Caco-2 (cell line): ENCODE results near the gene RPUSD1. TPM values are rescaled to one million over a fixed set of nuclear protein-coding genes. Genes with fewer than 3 reads are reported as not detected.

ENCODE experiments used
- BruUV-seq: library from RNA; stranded (reverse); fragments of 400-500 nt; replicated peaks from 2 replicates; lab custom pipeline; 2021; lab: Mats Ljungman, UMichigan
- CTCF ChIA-PET: fragments of 300-600 bp; sonication (Branson Sonifier 250); formaldehyde crosslinking; loops from one replicate; lab custom pipeline; 2022; ENCODE audit warnings: antibody characterized with exemption; lab: Charles Lee
- POLR2A ChIA-PET: fragments of 300-600 bp; sonication (Branson Sonifier 250); formaldehyde crosslinking; loops from one replicate; lab custom pipeline; 2022; ENCODE audit warnings: antibody characterized with exemption; lab: Charles Lee
- DNase-seq, 2 experiments: peaks; one replicate each; pipeline versions ENCODE4 v3.0.0 to v3.0.0-alpha.2; 2020 to 2022
- H3K27me3 ChIP-seq: replicated peaks from 2 replicates; pipeline ENCODE4 v1.6.0; 2011; ENCODE audit warnings: low read length; ENCODE audit not compliant: control insufficient read depth, insufficient read depth
- H3K36me3 ChIP-seq: 2 replicates; pipeline ENCODE4 v1.5.1; 2011; ENCODE audit warnings: low read length; ENCODE audit not compliant: control insufficient read depth, insufficient read depth
- H3K4me1 ChIP-seq: fragments of 250-450 bp; sonication (Bioruptor Pico); 2 replicates; pipeline ENCODE4 v1.5.1; 2020; ENCODE audit warnings: mild to moderate bottlenecking
- H3K4me3 ChIP-seq: 2 replicates; pipeline ENCODE4 v1.5.1; 2011; ENCODE audit warnings: low read depth, mild to moderate bottlenecking, control low read depth, low read length
- H3K9me3 ChIP-seq: fragments of 250-450 bp; sonication (Bioruptor Pico); 2 replicates; pipeline ENCODE4 v1.5.1; 2020; ENCODE audit warnings: mild to moderate bottlenecking, moderate library complexity
- H3K27ac Mint-ChIP-seq: one replicate; pipeline ENCODE4 v1.8.0; 2022; ENCODE audit warnings: mixed read lengths; ENCODE audit not compliant: unreplicated experiment
- H3K27me3 Mint-ChIP-seq: one replicate; pipeline ENCODE4 v1.8.0; 2022; ENCODE audit warnings: mixed read lengths; ENCODE audit not compliant: insufficient read depth, unreplicated experiment
- H3K36me3 Mint-ChIP-seq: one replicate; pipeline ENCODE4 v1.8.0; 2022; ENCODE audit warnings: mild to moderate bottlenecking, mixed read lengths; ENCODE audit not compliant: insufficient read depth, unreplicated experiment
- H3K4me1 Mint-ChIP-seq: one replicate; pipeline ENCODE4 v1.8.0; 2022; ENCODE audit warnings: low read depth, mixed read lengths; ENCODE audit not compliant: unreplicated experiment
- H3K4me3 Mint-ChIP-seq: one replicate; pipeline ENCODE4 v1.8.0; 2022; ENCODE audit warnings: mild to moderate bottlenecking, moderate library complexity, mixed read lengths; ENCODE audit not compliant: unreplicated experiment
- H3K9me3 Mint-ChIP-seq: one replicate; pipeline ENCODE4 v1.8.0; 2022; ENCODE audit warnings: mixed read lengths; ENCODE audit not compliant: unreplicated experiment
- intact Hi-C: fragments of 100-400 bp; cut with micrococcal nuclease; formaldehyde crosslinking; loops from one replicate; pipeline ENCODE4 v1.10.0; 2022; ENCODE audit not compliant: unreplicated experiment
- total RNA-seq: library from RNA; stranded (reverse); gene quantifications from 2 replicates; pipeline ENCODE4 v1.2.3, GENCODE V29; 2022
- TF ChIP-seq, protein P1 (sequence below), 2 experiments: fragments of 200-600 bp in 1 of 2; IDR thresholded peaks; 1 replicate in 1 of 2; 2 replicates in 1 of 2; pipeline versions ENCODE4 v1.5.1 to v1.8.0; 2011 to 2022; ENCODE audit warnings: antibody characterized with exemption in 1 of 2, control low read depth in 1 of 2, inconsistent platforms in 1 of 2, low read depth in 1 of 2, low read length in 1 of 2, mild to moderate bottlenecking in 1 of 2, moderate library complexity in 1 of 2; ENCODE audit not compliant: insufficient read depth in 1 of 2, severe bottlenecking in 1 of 2, unreplicated experiment in 1 of 2

Gene RPUSD1
- total RNA-seq, 1 experiment from 2014 or later = 44.0 TPM

DNA sequence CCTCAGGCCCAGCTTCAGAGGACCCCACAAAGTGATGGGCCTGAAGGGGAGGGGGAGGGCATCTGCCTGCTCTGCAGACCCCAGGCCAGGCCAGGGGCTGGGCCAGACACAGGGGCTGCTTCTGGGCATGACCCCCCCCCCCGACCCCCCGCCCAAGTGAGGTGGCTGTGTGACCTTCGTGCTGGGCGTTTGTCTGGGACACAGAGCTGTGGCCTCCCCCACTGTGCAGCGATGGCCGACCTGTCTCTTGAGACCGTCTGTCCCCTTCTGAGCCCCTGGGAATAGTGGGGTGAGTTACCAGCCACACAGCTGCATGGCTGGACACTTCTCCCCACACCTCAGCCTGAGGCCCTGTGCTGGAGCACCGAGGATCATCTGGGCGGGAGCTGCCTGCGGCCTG is 47.2 kb upstream of the RPUSD1 start:
- Histone ChIP-seq H3K9me3 (no peaks in the 10 kb centered on the region), H3K4me3 (no peak overlapping the region), H3K36me3 (no peaks in the 10 kb centered on the region), H3K27me3 (no peaks in the 10 kb centered on the region), H3K4me1 (no peaks in the 10 kb centered on the region)
- Mint-ChIP-seq H3K27ac (no peak overlapping the region), H3K4me1 (no peaks in the 10 kb centered on the region), H3K27me3 (no peaks in the 10 kb centered on the region), H3K36me3 (no peaks in the 10 kb centered on the region), H3K9me3 (no peaks in the 10 kb centered on the region), H3K4me3 (no peak overlapping the region)
- BruUV-seq = no TSS peak
- POLR2A ChIA-PET = no interaction called here
- CTCF ChIA-PET = no interaction called here
- intact Hi-C loops = no loop called here
- TF ChIP-seq, protein P1, sequence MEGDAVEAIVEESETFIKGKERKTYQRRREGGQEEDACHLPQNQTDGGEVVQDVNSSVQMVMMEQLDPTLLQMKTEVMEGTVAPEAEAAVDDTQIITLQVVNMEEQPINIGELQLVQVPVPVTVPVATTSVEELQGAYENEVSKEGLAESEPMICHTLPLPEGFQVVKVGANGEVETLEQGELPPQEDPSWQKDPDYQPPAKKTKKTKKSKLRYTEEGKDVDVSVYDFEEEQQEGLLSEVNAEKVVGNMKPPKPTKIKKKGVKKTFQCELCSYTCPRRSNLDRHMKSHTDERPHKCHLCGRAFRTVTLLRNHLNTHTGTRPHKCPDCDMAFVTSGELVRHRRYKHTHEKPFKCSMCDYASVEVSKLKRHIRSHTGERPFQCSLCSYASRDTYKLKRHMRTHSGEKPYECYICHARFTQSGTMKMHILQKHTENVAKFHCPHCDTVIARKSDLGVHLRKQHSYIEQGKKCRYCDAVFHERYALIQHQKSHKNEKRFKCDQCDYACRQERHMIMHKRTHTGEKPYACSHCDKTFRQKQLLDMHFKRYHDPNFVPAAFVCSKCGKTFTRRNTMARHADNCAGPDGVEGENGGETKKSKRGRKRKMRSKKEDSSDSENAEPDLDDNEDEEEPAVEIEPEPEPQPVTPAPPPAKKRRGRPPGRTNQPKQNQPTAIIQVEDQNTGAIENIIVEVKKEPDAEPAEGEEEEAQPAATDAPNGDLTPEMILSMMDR (IDR thresholded peaks at IDR 0.05; ENCODE audit: insufficient read depth in 1 of 2, low read depth in 1 of 2, low read length in 1 of 2, severe bottlenecking in 1 of 2, unreplicated experiment in 1 of 2) = no peak
- no peak for DNase-seq

DNA sequence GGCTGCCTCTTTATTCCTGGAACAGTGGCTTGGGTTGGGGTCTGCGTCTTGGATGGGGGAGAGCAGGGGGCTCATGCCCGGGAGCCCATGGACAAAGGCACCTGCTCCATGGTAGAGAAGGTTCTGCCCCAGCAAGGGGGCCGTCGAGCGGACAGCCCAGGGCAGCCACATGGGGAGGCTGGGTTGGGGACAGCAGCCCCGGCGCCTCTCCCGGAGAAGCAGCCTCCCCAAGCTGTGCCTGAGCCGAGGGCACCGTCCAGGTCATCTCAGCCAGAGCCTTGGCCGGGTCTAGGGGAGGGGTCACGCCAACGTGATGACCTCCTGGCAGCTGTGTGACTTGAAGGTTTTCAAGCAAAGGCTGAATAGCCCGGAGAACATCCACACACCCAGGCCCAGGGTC is 45.2 kb upstream of the RPUSD1 start:
- Mint-ChIP-seq H3K27ac (no peak overlapping the region), H3K27me3 (no peaks in the 10 kb centered on the region), H3K4me3 (no peak overlapping the region), H3K36me3 (no peaks in the 10 kb centered on the region), H3K9me3 (no peaks in the 10 kb centered on the region), H3K4me1 (no peaks in the 10 kb centered on the region)
- TF ChIP-seq, protein P1 (IDR thresholded peaks at IDR 0.05; ENCODE audit: insufficient read depth in 1 of 2, low read depth in 1 of 2, low read length in 1 of 2, severe bottlenecking in 1 of 2, unreplicated experiment in 1 of 2) = no peak
- no peaks in the 10 kb centered on the region for H3K27me3 ChIP-seq
- POLR2A ChIA-PET = no interaction called here
- CTCF ChIA-PET = no interaction called here
- no TSS peak for BruUV-seq
- no peak for DNase-seq
- no peaks in the 10 kb centered on the region for H3K4me1 ChIP-seq
- H3K36me3 ChIP-seq = no peaks in the 10 kb centered on the region
- no peaks in the 10 kb centered on the region for H3K9me3 ChIP-seq
- intact Hi-C loops = no loop called here
- no peak overlapping the region for H3K4me3 ChIP-seq

DNA sequence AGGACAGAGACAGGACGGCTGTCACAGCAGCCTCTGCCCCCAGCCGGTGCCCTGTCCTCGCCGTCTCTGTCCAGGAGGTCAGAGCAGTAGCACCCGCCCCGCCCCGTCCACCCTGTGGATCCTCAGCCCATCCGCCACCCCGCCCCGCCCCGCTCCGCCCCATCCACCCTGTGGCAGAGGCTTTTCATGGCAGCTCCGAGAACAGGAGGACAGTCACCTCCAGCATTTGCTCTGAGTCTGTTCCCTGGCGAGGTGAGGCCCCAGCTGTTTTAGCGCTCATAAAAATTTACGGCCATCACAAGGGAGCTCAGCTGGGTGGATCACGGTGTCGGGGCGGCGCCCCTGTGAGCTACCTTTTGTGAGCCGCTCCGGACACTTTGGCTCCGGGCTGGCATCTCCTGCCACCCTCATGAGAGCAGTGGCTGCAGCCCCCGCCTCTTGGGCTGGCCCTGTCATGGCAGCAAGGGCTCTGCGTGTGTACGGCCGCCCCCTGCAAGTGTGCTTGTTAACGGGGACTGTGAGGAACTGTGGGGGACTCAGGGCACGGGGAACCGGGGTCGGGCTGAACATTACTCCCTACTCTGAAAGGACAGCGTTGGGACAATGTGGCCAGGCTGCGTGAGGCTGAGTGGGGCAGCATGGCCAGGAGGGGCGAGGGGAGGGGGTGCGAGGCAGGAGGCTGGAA is 44.6 kb upstream of the RPUSD1 start:
- Histone ChIP-seq H3K4me3 (no peak overlapping the region), H3K36me3 (no peaks in the 10 kb centered on the region), H3K4me1 (no peaks in the 10 kb centered on the region), H3K9me3 (no peaks in the 10 kb centered on the region), H3K27me3 (no peaks in the 10 kb centered on the region)
- Mint-ChIP-seq H3K4me3 (no peak overlapping the region), H3K36me3 (no peaks in the 10 kb centered on the region), H3K27ac (no peak overlapping the region), H3K4me1 (no peaks in the 10 kb centered on the region), H3K27me3 (no peaks in the 10 kb centered on the region), H3K9me3 (no peaks in the 10 kb centered on the region)
- TF ChIP-seq, protein P1 (IDR thresholded peaks at IDR 0.05; ENCODE audit: insufficient read depth in 1 of 2, low read depth in 1 of 2, low read length in 1 of 2, severe bottlenecking in 1 of 2, unreplicated experiment in 1 of 2) = no peak
- CTCF ChIA-PET = interaction anchor here (0.7 kb wide), 1 partner anchor 32 kb away, joined by 6 read pairs; the partner anchor contains the start of gene GNG13
- peak in 1 of 2 experiments; percentile 21 for DNase-seq
- intact Hi-C loops = no loop called here
- no TSS peak for BruUV-seq
- POLR2A ChIA-PET = no interaction called here
